HL-60 (cell line): ENCODE measurements around the gene TRABD.

Experiments
- CTCF ChIP-seq: IDR thresholded peaks from one replicate; pipeline ENCODE4 v1.5.1; 2011; ENCODE audit warnings: low read length, control low read depth, inconsistent platforms; ENCODE audit not compliant: insufficient read depth
- GABPA ChIP-seq: IDR thresholded peaks from 2 replicates; pipeline ENCODE4 v1.6.1; 2012; ENCODE audit warnings: low read depth
- POLR2AphosphoS5 ChIP-seq: IDR thresholded peaks from 2 replicates; pipeline ENCODE4 v1.6.1; 2012; ENCODE audit warnings: low read depth
- SPI1 ChIP-seq: IDR thresholded peaks from 2 replicates; pipeline ENCODE4 v1.6.1; 2012; ENCODE audit warnings: low read depth, mild to moderate bottlenecking, borderline replicate concordance

GRCh38 chr22:50216055-50216683 lies 30.5 kb downstream of the TRABD start:
- TF ChIP-seq CTCF (no peak), POLR2AphosphoS5 (no peak), SPI1 (no peak), GABPA (no peak)
